Breast epithelium (tissue), 3 donors: ENCODE data around the gene MICA.

Experiments used
- POLR2A ChIP-seq: fragments of 450-650 bp; IDR thresholded peaks from one replicate; pipeline ENCODE4 v1.6.1; 2016; ENCODE audit warnings: antibody characterized with exemption, mild to moderate bottlenecking, moderate library complexity
- POLR2AphosphoS5 ChIP-seq, 3 donors: sonication (generic); formaldehyde crosslinking; IDR thresholded peaks; one replicate each; pipeline ENCODE4 v1.6.1; 2017; ENCODE audit warnings: antibody characterized with exemption in 3 of 3
- TF ChIP-seq, protein P1 (sequence below), 3 donors: fragments of 450-650 bp; IDR thresholded peaks; one replicate each; pipeline ENCODE4 v1.5.1; 2016 to 2017; ENCODE audit warnings: antibody characterized with exemption in 3 of 3, mild to moderate bottlenecking in 3 of 3, moderate library complexity in 3 of 3

DNA sequence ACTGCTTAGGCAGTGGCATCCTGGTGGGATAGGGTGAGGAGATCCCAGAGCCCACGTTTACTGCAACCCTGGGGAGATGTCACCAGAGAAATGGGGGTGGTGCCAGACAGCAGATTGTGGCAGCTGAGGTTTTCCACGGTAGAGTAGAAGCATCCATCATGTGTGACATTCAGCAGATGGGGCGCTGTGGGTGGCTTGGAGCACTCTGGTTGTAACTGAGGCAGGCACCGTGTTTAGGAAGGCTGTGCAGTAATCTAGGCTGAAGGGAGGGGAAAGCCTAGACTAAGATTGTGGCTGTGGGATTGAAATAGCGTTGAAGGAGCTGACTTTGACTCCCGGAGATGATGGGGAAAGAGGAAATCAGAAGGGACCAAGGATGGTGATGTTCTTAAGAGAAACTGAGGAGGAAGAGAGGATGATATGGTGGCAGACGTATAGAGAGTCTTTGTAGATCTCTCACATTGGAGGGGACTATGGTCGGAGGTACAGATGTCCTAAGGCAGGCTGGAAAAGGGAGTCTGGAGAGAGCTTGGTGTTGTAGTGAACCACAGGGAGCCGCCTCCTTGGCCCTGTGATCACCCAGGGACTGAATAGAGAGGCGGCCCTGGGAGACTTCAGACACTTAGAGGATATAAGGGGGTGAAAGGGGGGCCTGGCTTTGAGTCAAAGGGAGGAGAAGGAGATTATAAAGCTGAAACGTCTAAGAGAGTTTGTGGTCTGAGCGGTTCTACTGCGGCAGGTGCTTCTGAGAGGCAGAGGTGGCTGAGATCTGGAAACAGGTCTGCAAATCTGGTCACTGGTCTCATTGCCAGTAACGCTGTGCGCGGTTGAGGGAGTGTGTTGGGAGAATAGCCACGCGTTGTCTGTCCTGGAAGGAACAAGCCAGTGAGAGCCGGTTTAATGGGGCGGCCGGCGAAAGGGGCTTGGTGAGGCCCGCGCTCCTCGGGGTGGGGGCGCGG, 792 bp upstream of the MICA start:
- TF ChIP-seq, protein P1, sequence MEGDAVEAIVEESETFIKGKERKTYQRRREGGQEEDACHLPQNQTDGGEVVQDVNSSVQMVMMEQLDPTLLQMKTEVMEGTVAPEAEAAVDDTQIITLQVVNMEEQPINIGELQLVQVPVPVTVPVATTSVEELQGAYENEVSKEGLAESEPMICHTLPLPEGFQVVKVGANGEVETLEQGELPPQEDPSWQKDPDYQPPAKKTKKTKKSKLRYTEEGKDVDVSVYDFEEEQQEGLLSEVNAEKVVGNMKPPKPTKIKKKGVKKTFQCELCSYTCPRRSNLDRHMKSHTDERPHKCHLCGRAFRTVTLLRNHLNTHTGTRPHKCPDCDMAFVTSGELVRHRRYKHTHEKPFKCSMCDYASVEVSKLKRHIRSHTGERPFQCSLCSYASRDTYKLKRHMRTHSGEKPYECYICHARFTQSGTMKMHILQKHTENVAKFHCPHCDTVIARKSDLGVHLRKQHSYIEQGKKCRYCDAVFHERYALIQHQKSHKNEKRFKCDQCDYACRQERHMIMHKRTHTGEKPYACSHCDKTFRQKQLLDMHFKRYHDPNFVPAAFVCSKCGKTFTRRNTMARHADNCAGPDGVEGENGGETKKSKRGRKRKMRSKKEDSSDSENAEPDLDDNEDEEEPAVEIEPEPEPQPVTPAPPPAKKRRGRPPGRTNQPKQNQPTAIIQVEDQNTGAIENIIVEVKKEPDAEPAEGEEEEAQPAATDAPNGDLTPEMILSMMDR (IDR thresholded peaks at IDR 0.05) = no peak
- TF ChIP-seq POLR2A (no peak), POLR2AphosphoS5 (IDR thresholded peaks at IDR 0.05) (no peak)
